ENCODE results near the gene PIGC.

GRCh38 chr1:172460177-172460576 is 16.3 kb upstream of the PIGC start:
- no peak for TF ChIP-seq CTCF (IDR thresholded peaks at IDR 0.05)
- no peak for TF ChIP-seq POLR2A (IDR thresholded peaks at IDR 0.05)

Data from body of pancreas (tissue), 4 donors.